GM21381 (cell line): ENCODE measurements around the gene LAMB3.

ENCODE experiments used
- ATAC-seq: cut with Tn5 transposase; IDR thresholded peaks from one replicate; pipeline ENCODE4 v1.9.1; 2021; ENCODE audit warnings: mild to moderate bottlenecking, moderate library complexity; ENCODE audit not compliant: unreplicated experiment

LAMB3 gene

DNA sequence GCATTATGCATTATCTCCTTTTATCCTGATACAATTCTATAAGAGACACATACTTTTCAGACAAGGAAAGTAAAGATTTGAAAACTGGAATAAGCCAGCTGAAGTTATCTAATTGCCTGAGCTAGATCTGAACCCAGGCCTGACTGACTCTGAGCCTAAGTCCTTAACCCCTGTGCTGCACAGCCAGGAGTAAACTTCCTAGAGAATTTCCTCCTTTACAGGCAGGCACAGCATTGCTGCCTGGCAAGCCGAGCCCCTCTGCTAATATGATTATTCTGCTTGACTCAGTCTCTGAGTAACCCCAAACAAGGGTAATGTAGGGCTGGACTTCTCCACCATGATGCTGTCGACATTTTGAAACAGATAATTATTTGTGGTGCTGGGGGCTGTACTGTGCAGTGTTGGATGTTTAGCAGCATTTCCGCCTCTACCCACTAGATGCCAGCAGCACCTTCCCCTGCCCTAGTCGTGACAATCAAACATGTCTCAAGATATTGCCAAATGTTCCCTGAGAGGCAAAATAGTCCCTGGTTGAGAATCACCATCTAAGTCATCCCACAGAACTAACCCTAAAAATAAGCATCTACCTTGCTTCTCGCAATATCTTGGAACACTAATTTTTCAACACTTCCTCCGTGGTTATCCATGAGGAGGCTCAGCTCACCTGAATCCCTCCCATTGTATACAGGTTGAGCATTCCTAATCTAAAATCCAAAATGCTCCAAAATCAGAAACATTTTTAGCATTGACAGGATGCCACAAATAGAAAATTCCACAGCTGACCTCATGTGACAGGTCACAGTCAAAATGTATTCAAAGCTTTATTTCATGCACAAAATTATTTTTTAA, 50.2 kb downstream of the LAMB3 start:
- no peak for ATAC-seq

DNA sequence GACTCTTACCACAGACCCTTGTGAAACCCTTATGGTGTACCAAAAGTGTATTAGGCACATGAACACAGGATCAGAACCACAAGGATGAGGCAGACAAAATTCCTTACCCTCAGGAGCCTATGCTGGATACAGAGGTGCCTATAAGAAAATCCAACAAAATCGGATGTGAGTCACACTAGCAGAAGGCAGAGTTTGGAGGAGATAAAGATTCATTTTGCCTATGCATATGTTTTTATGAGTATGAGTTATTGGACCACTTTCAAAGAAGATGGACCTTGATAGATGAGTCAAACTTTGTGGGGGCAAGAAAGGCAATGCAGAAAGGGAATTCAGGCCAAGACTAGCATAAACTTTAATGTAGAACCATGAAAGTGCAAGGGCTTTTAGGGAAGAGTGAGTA, 51.7 kb downstream of the LAMB3 start:
- no peak for ATAC-seq

DNA sequence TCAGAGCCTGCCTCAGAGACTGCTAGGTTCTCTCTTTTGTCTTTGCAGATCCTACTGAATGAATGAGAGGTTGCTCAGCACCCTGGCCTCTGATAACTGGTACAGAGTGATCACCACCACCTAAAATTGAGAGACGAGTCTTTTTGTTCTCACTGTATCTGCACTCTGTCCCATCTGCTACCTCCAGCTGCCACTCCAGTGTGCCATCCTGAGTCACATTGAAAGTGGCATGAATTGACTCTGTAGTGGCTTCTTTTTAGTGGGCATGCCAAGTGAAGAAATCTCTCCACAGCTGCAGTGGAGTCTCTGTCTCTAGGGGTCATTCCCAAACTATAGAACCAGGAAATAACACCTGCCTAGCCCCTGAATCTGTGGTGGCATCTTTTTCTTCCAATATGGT, 54.0 kb downstream of the LAMB3 start:
- no peak for ATAC-seq

DNA sequence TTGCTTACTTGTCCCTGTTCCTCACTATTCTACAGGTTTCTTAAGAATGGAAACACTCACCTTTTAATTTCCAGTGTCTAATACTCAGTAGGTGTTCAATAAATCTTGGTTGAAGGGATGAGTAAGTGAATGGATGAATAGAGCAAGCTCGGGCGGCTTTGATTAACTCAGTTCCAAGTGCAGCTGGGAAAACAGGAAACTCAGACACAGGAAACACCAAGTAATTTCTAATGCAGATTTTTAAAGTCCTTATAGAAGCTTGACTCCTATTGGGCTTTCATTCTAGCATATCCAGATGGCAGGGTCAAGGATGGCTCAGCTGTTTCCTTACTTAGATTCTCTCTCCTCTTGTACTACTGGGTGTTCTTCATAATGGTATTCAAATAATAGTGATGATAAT, 54.7 kb downstream of the LAMB3 start:
- ATAC-seq = no peak

DNA sequence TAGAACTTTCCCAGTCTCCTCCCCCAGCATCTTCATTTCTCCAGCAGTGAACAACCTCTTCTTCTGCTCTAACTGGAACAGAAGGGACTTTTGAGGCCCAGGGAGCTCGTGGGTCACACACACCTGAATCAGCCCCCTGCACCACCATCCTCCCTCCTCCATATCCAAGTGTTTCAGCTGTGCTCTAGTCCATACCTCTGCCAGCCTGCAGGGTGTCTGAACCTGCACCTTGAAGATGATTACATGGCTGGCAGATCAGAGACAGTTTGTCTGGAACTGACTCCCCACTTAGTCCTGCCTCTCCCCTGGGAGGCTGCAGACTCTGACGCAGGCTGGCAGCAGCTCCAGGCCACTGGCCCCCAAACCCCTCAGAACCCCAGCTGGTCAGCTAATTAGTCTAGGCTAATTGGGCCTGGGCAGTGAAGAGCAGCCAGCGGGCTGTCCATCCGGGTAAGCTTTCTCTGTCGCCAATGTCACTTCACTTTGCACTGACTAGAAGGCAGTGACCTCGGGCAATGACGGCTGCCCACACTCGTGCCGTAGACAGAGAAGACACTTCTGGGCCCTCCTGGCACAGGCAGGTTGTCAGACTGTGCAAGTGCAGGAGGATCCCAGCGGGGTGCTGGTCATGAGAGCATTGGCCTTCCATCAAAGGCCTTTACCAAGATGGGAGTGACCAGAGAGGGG, 56.5 kb downstream of the LAMB3 start:
- no peak for ATAC-seq

DNA sequence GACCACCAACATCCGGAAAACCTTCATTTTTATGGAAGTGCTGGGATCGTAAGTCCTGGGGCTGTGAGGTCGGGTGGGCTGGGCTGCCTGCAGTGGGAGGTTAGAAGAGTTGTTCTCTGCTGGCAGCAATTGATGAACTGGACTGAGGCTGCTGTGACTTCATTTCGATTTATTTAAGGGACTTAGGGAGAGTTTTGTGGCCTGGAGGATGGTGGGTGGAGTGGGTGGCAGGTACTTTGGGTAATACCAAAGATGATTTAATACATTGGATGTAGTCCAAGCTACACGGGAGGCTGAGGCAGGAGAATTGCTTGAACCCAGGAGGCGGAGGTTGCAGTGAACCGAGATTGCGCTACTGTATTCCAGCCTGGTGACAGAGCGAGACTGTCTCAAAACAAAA, 57.2 kb downstream of the LAMB3 start:
- ATAC-seq = no peak

DNA sequence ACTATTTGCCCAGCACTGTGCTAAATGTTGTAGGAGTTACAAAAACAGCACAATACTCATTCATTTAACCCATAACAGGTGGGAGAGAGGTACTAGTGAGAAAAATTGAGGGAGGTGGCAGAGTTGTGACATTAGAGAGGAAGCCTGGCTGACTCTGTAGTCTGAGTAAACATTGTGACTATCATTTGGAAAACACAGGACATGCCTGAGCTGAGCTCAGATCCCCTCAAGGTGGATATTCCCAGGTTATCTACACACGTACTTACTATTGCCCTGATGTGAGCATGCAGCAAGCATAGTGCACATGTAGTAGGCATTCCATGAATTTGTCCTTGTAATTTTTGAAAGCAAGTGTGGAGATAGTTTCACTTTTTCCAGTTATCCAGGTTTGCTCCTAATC, 57.8 kb downstream of the LAMB3 start:
- ATAC-seq = no peak

DNA sequence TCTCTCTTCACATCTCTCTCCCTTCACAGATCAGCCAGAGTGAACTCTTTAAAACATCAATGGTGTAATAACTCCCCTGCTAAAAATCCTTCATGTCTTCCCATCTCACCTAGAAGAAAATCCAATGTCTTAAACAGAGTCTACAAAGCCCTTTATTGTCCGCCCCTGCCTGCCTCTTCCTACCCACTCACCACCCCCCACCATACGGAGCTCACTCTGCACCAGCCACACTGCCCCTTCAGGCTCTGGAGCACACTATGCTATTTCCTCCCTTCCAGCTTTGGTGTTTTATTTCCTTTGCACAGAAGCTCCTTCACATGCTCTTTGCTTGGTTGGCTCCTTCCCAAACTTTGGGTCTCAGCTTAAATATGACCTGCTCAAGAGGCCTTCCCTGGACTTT, 58.5 kb downstream of the LAMB3 start:
- no peak for ATAC-seq

DNA sequence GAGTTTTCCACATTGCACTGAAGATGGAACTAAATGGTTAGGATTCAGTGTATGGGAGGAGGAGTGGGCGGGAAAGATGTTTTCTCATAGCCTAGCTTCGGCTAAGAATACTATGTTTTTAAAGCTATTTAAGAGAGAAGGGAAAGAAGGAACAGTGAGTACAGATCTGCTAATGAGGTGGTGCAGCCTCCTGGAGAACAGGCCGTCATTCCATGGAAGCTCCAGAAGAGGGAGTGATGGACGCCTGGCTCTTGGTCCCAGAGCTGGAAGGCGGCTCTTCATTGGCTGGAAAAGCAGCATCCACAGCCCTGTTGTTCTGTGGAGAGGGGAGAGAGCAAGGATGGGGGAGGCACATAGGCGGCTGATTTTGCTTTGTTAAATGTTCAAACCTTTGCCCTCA, 61.8 kb downstream of the LAMB3 start:
- no peak for ATAC-seq

DNA sequence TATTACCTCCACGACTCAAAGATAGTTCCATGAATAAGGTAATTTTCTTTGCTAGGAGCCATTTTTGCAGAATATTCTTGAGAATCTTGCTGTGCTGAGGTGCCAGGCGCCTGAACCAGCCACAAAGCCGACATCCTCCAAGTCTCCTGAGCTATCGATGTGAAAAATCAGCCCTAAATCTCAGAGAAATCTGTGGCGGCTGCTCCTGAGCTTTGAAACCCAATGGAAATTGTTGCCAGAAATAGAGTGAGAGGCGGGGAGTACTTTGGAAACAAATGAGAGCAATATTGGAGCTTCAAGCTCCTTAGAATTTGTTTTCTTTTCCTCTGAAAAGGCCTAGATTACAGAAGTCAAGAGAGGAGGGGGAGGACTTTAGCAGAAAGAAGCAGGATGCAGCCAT, 62.4 kb downstream of the LAMB3 start:
- no peak for ATAC-seq

DNA sequence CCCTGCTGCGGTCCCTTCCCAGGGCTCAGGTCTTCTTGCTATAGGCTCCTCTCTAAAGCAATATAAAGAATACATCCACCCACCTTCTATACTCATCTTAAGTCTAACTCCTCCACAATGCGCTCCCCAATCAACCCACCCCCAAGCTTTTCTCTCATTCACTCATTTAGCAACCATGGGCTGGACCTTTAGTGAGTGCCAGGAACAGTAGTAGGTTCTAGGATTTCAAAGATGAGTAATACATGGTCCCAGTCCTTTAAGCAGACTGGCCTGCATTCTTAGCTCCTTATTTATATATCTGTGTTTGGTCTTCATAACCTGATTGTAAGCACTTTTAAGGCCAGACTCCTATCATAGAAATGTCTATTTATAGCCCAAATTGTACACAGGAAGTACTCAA, 62.8 kb downstream of the LAMB3 start:
- no peak for ATAC-seq

DNA sequence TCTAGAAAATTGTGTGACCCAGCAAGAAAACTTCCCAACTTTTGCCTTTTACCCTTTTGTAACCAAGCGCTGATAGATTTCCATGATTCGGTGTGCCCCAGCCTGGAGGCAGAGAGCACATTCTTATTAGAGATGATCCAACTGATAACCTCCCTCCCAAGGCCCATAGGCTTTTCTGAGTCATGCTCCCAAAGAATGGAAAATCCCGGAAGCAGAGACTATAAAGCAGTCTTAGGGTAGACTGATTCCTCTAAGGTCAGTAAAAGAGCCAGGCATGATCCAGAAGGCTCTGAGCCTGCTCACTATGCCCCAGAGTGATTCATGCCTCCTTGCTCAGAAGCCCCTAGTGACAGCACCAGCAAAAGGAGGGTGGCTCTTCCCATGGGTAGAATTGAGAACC, 64.4 kb downstream of the LAMB3 start:
- ATAC-seq = no peak

DNA sequence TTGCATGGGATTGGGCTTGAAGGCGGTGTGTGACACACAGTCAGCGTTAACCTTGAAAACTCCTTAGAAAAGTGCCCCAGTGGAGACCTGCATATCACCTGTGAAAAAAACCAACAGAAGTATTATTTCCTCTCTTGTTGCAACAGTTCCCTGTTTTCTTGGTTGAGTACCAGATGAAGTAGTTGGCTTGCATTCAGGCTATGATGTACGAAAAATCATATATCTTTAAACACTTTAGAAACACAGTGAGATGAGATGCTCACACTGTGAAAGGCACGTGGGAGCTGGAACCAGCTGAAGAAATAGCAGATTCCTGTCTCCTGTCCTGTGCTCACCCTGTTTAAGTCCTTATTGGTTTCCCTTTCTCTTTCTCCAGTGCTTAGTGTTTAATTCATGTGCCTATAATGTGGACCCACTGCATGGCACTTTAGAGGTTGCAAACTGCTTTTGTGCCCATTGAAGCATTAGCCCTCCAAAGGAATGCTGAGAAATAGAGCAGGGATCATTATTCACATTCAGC, 65.9 kb downstream of the LAMB3 start:
- no peak for ATAC-seq

DNA sequence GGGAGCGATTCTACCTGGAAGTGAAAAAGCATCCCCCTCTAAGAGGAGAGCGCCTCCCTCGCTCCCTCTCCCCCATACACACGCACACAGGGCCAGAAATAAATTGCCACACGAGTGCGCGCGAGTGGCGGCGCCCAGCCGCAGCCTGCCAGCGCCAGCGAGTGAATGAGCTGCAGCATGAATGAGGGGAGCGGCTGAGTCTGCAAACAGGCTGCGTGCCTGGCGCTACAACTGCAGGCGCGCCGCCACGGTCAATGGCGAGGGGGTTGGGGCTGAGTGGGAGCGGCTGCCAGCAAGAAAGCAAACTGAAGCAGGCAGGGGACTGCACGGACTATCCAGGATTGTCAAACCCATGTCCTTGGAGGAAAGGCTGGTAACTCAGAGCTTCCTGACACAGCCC, 66.6 kb downstream of the LAMB3 start:
- ATAC-seq = no peak

DNA sequence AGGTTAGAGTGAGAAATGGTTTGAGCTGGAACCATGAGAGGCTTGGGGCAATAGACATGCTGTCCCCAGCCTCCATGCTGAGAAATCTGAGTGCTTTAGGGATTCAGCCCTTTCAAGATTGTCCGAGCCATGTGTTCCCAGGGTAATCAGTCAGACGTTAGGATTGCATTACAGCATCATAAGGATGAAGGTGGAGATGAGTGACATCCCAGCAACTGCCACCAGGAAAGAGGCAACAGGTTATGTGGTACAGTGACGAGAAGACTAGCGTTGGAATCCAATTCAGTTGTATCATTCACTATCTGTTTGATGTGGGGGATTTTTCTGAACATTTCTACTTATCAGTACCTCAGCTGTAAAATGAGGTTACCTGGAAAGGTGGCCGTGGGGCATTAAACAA, 67.0 kb downstream of the LAMB3 start:
- no peak for ATAC-seq

DNA sequence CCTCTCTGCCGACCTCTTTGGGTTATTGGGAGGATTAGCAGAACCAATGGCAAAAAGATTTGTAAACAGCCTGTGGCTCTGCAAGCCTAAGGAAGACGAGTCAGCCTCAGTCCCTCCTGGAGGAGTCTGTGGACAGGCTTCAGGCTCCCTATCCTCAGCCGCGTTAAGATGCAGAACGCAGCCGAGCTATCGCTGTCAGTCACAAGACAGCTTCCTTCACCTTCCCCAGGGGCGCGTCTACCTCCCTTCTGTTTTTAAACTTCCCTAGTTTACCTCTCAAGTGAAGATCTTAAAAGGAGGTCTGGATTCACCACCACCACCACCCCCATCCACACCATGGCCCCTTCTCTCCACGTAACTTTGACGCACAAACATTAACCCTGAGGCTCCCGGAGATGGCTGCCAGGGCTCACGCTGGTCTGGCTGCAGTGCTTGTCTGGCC, 68.0 kb downstream of the LAMB3 start:
- ATAC-seq = no peak

DNA sequence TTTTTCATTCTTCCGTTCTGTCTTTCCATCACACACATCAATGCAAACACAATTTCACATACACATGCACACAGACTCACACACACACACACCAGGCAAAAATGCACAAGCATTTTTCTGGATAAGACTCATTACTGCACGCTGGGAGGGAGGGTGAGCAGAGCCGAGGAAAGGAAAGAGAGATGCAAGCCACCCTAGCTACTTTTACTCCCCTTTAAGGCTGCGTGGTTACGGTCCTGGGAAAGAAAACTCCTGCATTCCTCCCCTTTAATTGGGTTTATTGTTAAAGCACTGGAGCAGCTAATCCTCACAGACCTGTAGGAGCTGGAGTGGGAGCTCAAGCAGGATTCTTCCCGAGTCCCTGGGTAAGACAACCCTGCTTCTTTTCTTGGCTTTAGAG, 68.8 kb downstream of the LAMB3 start, which contains the start of gene CAMK1G:
CAMK1G (plus strand) TSS at position 307 of the 400 bp plus-strand sequence. CDS start 11,270 bp downstream, outside the sequence.
- no peak for ATAC-seq

DNA sequence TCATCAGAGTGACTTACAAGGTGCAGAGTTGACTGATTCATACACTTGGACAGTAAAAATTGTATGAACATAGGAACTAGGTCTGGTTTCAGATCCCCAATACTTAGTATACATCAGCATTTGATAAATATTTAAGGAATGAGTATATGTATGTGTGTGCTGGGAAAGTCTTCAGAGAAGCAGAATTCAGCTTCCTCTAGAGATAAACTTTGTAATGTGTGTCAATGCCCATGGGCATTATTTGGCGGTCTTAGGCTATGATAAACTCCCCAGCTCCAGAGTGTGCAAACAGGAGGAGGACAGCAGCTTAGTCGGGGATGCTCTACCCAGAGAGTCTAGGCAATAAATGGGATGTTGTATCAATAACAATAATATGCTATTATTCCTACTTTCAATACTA, 71.6 kb downstream of the LAMB3 start:
- ATAC-seq = no peak

DNA sequence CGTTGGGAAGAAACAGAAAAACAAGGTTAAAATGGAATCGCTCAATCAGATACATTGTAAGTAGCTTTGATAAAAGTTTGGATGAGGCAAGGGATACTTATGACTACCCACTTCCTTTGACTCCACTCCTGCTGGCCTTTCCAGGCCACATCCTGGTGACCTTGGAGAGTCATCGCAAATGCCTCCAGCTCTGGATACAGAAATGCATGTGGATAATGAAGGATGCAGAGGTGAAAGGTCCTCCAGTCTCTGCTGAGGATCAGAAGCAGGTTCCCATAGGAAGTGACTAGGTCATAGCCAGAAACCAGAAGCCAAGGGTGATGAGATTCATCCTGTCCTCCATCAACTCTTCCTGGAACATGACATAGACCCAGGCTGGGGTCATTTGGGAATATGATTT, 74.9 kb downstream of the LAMB3 start:
- no peak for ATAC-seq

DNA sequence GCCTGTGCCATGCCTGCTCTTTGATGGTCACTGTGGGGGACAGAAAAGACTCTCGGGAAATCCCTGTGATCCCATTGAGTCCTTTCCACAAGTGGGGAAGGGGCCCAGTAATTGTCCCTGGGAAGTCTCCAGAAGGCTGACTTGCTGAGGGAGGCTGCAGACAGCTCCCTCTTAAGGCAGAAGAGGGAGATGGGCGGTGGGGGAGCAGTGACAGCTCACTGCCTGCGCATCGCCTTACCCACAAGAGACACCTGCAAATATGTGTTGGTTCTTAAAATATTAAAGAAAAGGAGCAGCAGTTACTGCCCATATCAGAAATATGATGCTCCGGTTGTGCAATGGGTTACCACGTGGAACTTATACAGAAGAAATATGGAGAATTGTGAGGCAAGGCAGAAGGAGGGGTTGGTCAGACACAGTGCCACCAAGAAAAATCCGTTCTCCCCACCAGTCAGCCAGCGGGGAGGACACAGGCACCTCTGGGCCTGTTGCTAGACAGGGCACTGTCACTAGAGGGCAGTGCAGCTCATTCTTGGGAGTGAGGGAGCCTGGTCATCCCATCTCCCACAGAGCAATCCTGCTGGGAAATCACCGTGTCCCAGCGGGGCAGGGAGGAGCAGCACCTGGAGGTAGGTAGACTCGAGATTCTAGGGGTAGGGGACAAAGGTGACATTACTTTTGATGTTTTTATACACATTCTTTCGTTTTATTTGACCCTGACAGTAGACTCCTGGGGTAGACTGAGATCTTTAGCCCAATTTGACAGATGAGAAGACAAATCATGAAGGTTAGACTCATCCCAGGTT, 75.6 kb downstream of the LAMB3 start:
- peak; percentile 82 for ATAC-seq

DNA sequence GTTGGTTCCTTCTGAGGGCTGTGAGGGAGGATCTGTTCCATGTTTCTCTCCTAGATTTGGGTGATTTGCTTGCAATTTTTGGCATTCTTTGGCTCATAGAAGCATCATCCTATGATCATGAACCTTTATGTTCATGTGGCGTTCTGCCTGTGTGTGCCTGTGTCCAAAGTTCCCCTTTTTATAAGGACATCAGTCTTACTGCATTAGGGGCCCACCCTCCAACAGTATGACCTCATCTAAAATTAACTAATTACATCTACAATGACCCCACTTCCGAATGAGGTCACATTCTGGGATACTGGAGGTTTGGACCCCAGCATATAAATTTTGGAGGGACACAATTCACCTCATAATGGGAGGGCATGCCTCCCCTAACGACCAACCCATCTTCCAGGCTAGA, 81.5 kb downstream of the LAMB3 start:
- ATAC-seq = no peak
